Measurements from ENCODE around the gene GNA14. TPM values are rescaled to one million over a fixed set of nuclear protein-coding genes. Genes with fewer than 3 reads are reported as not detected.
"Not testable (repeated sequence)": the region's sequence is repeated elsewhere in the genome, so short reads cannot be mapped to it uniquely, and the experiment has no call there.

The GNA14 gene
- total RNA-seq, 1 donor from 2014 or later: not detected

DNA sequence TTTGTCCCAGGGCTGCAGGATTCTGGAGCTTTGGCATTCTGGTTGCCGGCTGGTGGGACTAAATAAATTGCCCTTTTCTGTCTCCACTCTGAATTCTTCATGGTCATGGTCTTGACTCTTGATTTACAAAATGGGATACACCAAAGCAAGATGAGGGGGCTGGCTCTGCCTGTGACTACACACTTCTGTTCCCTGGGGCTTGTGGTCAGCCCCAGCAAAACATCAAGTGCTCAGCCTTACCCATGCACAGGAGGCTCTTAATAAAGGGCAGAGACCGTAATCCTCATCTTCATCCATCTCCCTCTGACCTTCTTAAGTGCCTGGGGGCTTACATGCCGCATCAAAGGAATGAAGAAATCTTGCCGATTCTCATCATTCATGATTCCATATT lies 198.0 kb downstream of the GNA14 start:
- H3K27me3 Mint-ChIP-seq (ENCODE audit: unreplicated experiment): peaks cover 10% of the 10 kb centered on the region
- H3K36me3 Mint-ChIP-seq (ENCODE audit: unreplicated experiment): no peaks in the 10 kb centered on the region
- H3K4me3 Mint-ChIP-seq (ENCODE audit: unreplicated experiment): no peak overlapping the region
- TF ChIP-seq, protein P1, sequence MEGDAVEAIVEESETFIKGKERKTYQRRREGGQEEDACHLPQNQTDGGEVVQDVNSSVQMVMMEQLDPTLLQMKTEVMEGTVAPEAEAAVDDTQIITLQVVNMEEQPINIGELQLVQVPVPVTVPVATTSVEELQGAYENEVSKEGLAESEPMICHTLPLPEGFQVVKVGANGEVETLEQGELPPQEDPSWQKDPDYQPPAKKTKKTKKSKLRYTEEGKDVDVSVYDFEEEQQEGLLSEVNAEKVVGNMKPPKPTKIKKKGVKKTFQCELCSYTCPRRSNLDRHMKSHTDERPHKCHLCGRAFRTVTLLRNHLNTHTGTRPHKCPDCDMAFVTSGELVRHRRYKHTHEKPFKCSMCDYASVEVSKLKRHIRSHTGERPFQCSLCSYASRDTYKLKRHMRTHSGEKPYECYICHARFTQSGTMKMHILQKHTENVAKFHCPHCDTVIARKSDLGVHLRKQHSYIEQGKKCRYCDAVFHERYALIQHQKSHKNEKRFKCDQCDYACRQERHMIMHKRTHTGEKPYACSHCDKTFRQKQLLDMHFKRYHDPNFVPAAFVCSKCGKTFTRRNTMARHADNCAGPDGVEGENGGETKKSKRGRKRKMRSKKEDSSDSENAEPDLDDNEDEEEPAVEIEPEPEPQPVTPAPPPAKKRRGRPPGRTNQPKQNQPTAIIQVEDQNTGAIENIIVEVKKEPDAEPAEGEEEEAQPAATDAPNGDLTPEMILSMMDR (IDR thresholded peaks at IDR 0.05): no peak
- DNase-seq (ENCODE audit: extremely low spot score, unreplicated experiment): no peak
- H3K27ac Mint-ChIP-seq (ENCODE audit: unreplicated experiment): no peak overlapping the region
- peaks cover 13% of the 10 kb centered on the region for H3K9me3 Mint-ChIP-seq (ENCODE audit: unreplicated experiment)
- H3K4me1 Mint-ChIP-seq (ENCODE audit: unreplicated experiment): peaks cover 23% of the 10 kb centered on the region

DNA sequence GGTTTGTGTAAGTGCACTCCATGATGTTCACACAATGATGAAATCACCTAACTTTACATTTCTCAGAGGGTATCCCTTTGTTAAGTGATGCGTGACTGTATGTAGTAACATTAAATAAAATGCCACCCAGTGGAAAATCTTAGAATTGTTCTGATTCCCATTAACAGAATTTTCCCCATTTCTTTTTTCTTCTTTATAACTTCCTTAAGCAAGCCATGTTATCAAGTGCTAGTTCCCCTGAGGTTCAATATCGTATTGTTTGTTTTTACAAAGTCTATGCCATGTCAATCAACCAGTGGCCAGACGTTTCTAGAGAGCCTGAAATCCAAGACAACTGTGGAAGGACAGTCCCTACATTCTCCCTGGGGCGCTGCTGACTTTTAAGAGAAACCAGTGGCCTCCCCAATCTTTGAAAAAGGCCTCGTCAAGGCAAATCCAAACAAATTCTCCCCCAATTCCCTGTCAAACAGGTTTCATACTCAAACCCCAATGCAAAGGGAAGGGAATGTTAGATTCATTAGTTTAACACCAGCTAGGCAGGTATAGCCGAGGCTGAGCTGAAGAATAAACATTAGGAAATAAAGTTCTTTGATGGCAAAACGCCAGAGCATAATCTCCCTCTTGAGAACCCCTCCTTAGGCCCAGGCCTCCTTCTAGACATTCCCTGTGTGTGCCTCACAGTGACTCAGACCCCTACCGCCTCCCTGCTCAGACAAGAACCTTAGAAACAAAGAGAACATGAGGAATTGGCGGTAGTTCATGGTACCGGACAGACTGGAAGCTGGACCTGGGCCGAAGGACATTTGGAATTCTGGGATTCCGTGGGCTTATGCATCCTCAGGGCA lies 198.7 kb downstream of the GNA14 start:
- H3K9me3 Mint-ChIP-seq (ENCODE audit: unreplicated experiment): peaks cover 8% of the 10 kb centered on the region
- H3K4me1 Mint-ChIP-seq (ENCODE audit: unreplicated experiment): peaks cover 17% of the 10 kb centered on the region
- TF ChIP-seq, protein P1 (IDR thresholded peaks at IDR 0.05): peak; percentile 51
- no peak for DNase-seq (ENCODE audit: extremely low spot score, unreplicated experiment)
- H3K27me3 Mint-ChIP-seq (ENCODE audit: unreplicated experiment): peaks cover 14% of the 10 kb centered on the region
- no peak overlapping the region for H3K4me3 Mint-ChIP-seq (ENCODE audit: unreplicated experiment)
- H3K27ac Mint-ChIP-seq (ENCODE audit: unreplicated experiment): no peak overlapping the region
- no peaks in the 10 kb centered on the region for H3K36me3 Mint-ChIP-seq (ENCODE audit: unreplicated experiment)

DNA sequence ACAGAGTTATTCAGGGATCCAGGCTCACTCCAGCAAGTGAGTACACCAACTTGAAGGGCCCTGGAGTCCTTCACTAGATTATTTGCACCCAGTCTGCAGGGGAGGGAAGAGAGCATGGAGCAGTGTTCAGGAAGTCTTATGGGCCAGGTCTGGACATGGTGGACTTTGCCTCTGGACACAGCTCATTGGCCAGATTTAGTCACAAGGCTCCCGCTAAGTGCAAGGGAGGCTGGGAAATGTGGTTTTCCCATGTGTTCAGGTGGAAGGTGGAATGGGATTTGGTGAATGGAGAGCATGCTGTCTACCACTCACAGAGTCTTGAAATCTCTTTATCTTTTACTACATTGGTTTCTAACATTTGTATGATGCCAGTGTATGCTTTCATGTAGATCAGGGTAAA lies 200.5 kb downstream of the GNA14 start:
- TF ChIP-seq, protein P1 (IDR thresholded peaks at IDR 0.05): no peak
- no peak overlapping the region for H3K27ac Mint-ChIP-seq (ENCODE audit: unreplicated experiment)

DNA sequence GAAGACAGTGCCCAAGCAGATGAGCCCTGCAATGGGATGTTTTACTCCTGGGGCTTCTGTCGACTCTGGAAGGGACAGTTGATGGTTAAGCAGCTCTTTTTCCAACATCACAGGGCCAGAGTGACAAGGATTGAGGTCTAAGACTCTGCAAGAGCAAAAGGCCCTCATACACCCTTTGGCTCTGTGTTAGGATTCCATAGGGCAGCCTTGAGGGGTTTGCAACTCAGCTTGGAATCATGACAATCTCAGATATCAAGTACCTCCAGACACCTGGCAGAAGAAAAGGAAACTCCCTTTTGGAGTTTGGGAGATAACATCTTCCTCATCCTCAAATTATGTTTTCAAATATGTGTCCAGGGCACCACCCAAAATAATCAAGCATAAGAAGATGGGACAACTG lies 205.7 kb downstream of the GNA14 start:
- Mint-ChIP-seq H3K27me3 (ENCODE audit: unreplicated experiment) (peaks cover 26% of the 10 kb centered on the region), H3K9me3 (ENCODE audit: unreplicated experiment) (peaks cover 1% of the 10 kb centered on the region), H3K4me1 (ENCODE audit: unreplicated experiment) (peaks cover 22% of the 10 kb centered on the region), H3K27ac (ENCODE audit: unreplicated experiment) (no peak overlapping the region), H3K4me3 (ENCODE audit: unreplicated experiment) (no peak overlapping the region), H3K36me3 (ENCODE audit: unreplicated experiment) (no peaks in the 10 kb centered on the region)
- TF ChIP-seq, protein P1 (IDR thresholded peaks at IDR 0.05): no peak
- DNase-seq (ENCODE audit: extremely low spot score, unreplicated experiment): no peak

More for the DNA sequence above, 200.5 kb downstream of the GNA14 start:
- H3K36me3 Mint-ChIP-seq (ENCODE audit: unreplicated experiment): no peaks in the 10 kb centered on the region
- DNase-seq (ENCODE audit: extremely low spot score, unreplicated experiment): no peak
- no peak overlapping the region for H3K4me3 Mint-ChIP-seq (ENCODE audit: unreplicated experiment)
- peaks cover 16% of the 10 kb centered on the region for H3K4me1 Mint-ChIP-seq (ENCODE audit: unreplicated experiment)
- peaks cover 3% of the 10 kb centered on the region for H3K9me3 Mint-ChIP-seq (ENCODE audit: unreplicated experiment)
- H3K27me3 Mint-ChIP-seq (ENCODE audit: unreplicated experiment): peaks cover 25% of the 10 kb centered on the region

DNA sequence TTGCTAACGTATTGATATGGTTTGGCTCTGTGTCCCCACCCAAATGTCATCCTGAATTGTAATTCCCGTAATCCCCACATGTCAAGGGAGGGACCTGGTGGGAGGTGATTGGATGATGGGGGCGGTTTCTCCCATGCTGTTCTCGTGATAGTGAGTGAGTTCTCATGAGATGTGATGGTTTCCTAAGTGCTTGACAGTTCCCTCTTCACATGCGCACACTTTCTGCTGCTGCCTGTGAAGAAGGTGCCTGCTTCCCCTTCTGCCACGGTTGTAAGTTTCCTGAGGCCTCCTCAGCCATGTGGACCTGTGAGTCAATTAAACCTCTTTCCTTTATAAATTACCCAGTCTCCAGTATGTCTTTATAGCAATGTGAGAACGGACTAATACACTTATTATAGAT lies 207.0 kb downstream of the GNA14 start:
- Mint-ChIP-seq H3K4me1 (ENCODE audit: unreplicated experiment) (peaks cover 22% of the 10 kb centered on the region), H3K27me3 (ENCODE audit: unreplicated experiment) (peaks cover 32% of the 10 kb centered on the region)
- not testable (repeated sequence) for DNase-seq (ENCODE audit: extremely low spot score, unreplicated experiment); H3K4me3 Mint-ChIP-seq (ENCODE audit: unreplicated experiment); H3K9me3 Mint-ChIP-seq (ENCODE audit: unreplicated experiment); H3K27ac Mint-ChIP-seq (ENCODE audit: unreplicated experiment); H3K36me3 Mint-ChIP-seq (ENCODE audit: unreplicated experiment)
